Measurements from ENCODE around the gene PRR14. TPM values are rescaled to one million over a fixed set of nuclear protein-coding genes. Genes with fewer than 3 reads are reported as not detected.

The PRR14 gene
- total and polyA plus RNA-seq, 2 of the 4 experiments (the other 2 are of a cell fraction), result 1.4 to 11.9 TPM

GRCh38 chr16:30688701-30689100 lies 37.9 kb downstream of the PRR14 start:
- dilution Hi-C loops (cut with HindIII; ENCODE audit: low sequenced_read_pairs, unreplicated experiment), result no loop called here
- Histone ChIP-seq H3K23ac (ENCODE audit: low read depth, low read length) (no peak overlapping the region), H3K4me3 (ENCODE audit: insufficient read depth, low read depth, low read length) (no peak overlapping the region), H2AK9ac (replicated peaks; ENCODE audit: low read depth, low read length, poor library complexity) (no peak overlapping the region), H3K4ac (ENCODE audit: low read depth, low read length) (no peak overlapping the region), H3K4me1 (ENCODE audit: control insufficient read depth, insufficient read depth, low read length) (no peaks in the 10 kb centered on the region), H2AK5ac (ENCODE audit: low read depth, low read length) (no peak overlapping the region), H4K20me1 (ENCODE audit: insufficient read depth, low read length) (no peaks in the 10 kb centered on the region), H3K27me3 (ENCODE audit: control insufficient read depth, insufficient read depth, low read length) (0 out of 2 replicates have a peak, but pooled peaks cover 2% of the 10 kb centered on the region), H4K91ac (ENCODE audit: insufficient read depth, low read depth, low read length) (no peak overlapping the region), H4K8ac (ENCODE audit: low read depth in 2 of 2, low read length in 2 of 2) (no peak overlapping the region), H3K9me1 (ENCODE audit: insufficient read depth, low read length) (0 out of 2 replicates have a peak, but pooled peaks cover 2% of the 10 kb centered on the region), H3K79me1 (ENCODE audit: low read depth in 1 of 2, low read length in 2 of 2) (no peaks in the 10 kb centered on the region), H2AFZ (replicated peaks; ENCODE audit: low read length, poor library complexity) (no peak overlapping the region), H3K4me2 (ENCODE audit: low read depth, low read length) (no peak overlapping the region), H3K56ac (ENCODE audit: extremely low read depth, insufficient read depth, low read length) (no peak overlapping the region), H4K5ac (ENCODE audit: low read depth, low read length) (no peak overlapping the region), H3K27ac (ENCODE audit: insufficient read depth, low read length) (no peak overlapping the region), H3K36me3 (ENCODE audit: control insufficient read depth, insufficient read depth, low read length) (no peaks in the 10 kb centered on the region), H2BK20ac (ENCODE audit: low read depth, low read length) (no peak overlapping the region), H2BK15ac (ENCODE audit: low read depth, low read length) (no peak overlapping the region), H2BK5ac (ENCODE audit: low read depth, low read length, poor library complexity, severe bottlenecking) (no peak overlapping the region), H3K18ac (ENCODE audit: low read depth, low read length) (no peak overlapping the region), H3K9me3 (ENCODE audit: control insufficient read depth, insufficient read depth, low read length) (no peaks in the 10 kb centered on the region), H3K9ac (ENCODE audit: low read depth, low read length) (no peak overlapping the region), H3K14ac (replicated peaks; ENCODE audit: low read depth, low read length) (no peak overlapping the region), H2BK120ac (ENCODE audit: low read depth, low read length) (no peak overlapping the region)
- WGBS, 2 experiments (ENCODE audit: extremely low coverage in 2 of 2, insufficient read length in 1 of 2), result 64% methylated on average over 3 of the region's 4 CpGs; no CpG with 5 or more reads in 1 of the 2 experiments
- CTCF ChIA-PET, result interaction anchor here (0.5 kb wide), 1 partner anchor 92 kb away, joined by 6 read pairs; no protein-coding TSS in a partner anchor
- ATAC-seq (ENCODE audit: low read depth) (no peak), DNase-seq (no peak)
- intact Hi-C loops (cut with micrococcal nuclease), result no loop called here
- POLR2A ChIA-PET (ENCODE audit: unreplicated experiment), result no interaction called here
- no TSS peak for BruUV-seq (replicated peaks)
- no peak for TF ChIP-seq BHLHE40 (IDR thresholded peaks at IDR 0.05; ENCODE audit: low read depth, low read length)
- TF ChIP-seq NFE2L2 (IDR thresholded peaks at IDR 0.05; ENCODE audit: low read depth, low read length), result no peak
- TF ChIP-seq POLR2A (IDR thresholded peaks at IDR 0.05; ENCODE audit: low read depth, low read length), result no peak
- TF ChIP-seq RFX5 (IDR thresholded peaks at IDR 0.05; ENCODE audit: low read depth, low read length), result no peak
- TF ChIP-seq, protein P1, sequence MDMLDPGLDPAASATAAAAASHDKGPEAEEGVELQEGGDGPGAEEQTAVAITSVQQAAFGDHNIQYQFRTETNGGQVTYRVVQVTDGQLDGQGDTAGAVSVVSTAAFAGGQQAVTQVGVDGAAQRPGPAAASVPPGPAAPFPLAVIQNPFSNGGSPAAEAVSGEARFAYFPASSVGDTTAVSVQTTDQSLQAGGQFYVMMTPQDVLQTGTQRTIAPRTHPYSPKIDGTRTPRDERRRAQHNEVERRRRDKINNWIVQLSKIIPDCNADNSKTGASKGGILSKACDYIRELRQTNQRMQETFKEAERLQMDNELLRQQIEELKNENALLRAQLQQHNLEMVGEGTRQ (IDR thresholded peaks at IDR 0.05; ENCODE audit: low read depth, low read length), result no peak
- TF ChIP-seq ELK1 (IDR thresholded peaks at IDR 0.05; ENCODE audit: borderline replicate concordance, low read depth, low read length), result no peak
- in situ Hi-C loops (cut with MboI; ENCODE audit: low sequenced_read_pairs), result no loop called here
